ENCODE measurements around the gene PLK3. TPM values are rescaled to one million over a fixed set of nuclear protein-coding genes. Genes with fewer than 3 reads are reported as not detected.

The PLK3 gene
- total and polyA plus RNA-seq, 2 donors (not counting 3 experiments of a cell fraction or from before 2014, with no cell fraction given) = 55.0 to 66.7 TPM

DNA sequence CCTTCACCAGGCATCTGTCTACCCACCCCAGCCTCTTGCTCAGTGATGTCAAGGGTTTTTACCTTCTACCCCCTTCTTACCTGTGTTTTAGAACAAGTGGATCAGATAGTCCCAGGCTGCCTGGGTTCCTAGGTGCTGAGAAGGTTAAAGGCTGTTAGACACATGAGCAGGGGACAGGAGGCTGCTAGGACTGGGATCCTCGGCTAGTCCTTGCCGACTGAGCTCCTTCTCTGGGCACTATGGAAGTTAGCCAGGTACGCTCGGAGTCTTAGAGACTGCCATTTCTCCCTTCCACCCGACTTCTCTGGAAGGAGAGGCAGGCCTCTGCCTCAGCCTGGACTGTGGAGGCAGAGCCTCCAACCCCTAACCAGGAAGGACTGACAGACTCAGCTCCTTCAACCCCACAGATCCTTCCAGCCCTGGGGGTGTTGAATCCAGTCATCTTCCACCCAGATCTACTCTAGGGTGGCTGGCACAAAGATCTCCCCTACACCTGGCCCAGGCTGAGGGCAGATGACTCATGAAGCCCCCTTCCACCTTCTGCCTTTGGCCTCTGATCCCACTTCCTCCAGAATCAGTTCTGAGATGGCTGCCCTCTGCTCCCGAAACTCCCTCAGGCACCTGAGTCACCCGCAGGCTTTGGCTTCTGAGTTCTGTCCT is 6.7 kb downstream of the PLK3 start, which contains the start of gene DYNLT4:
DYNLT4 (minus strand) TSS at position 648 of the 660 bp plus-strand sequence. CDS start 683 bp downstream, outside the sequence.
- BruUV-seq (replicated peaks) = TSS peak; percentile 42
- H3K4me3 ChIP-seq (replicated peaks in 1 of 3; ENCODE audit: insufficient read depth in 1 of 3, low read depth in 1 of 3, low read length in 3 of 3) = peak within 1 kb of the TSS in 2 of 3 experiments; percentile 6 to 25
- FAIRE-seq = no peak

More for the DNA sequence above, 6.7 kb downstream of the PLK3 start, which contains the start of gene DYNLT4:
- DNase-seq (ENCODE audit: low read depth, low spot score) = no peak
- ChIA-PET CTCF (interaction anchor here (2.2 kb wide), 1 partner anchor 20 kb away, joined by 8 read pairs; no protein-coding TSS in a partner anchor), POLR2A (interaction anchor here (3.1 to 4.3 kb wide), 2 partner anchors 13 to 32 kb away, joined by 13 to 97 read pairs; partner anchors contain the start of gene RPS8)
- peaks cover 72% of the 10 kb centered on the region for H3K4me1 ChIP-seq (ENCODE audit: control insufficient read depth, extremely low read depth, insufficient read depth, low read length)
- H4K20me1 ChIP-seq (replicated peaks; ENCODE audit: control insufficient read depth, extremely low read depth, insufficient read depth, low read length) = no peaks in the 10 kb centered on the region
- H3K36me3 ChIP-seq (ENCODE audit: control insufficient read depth in 2 of 2, extremely low read depth in 1 of 2, insufficient read depth in 2 of 2, low read length in 2 of 2) = peaks cover 4 to 32% of the 10 kb centered on the region in 2 experiments
- no peaks in the 10 kb centered on the region for H3K27me3 ChIP-seq (ENCODE audit: control insufficient read depth in 2 of 2, insufficient read depth in 2 of 2, low read length in 2 of 2)
- H2AFZ ChIP-seq (ENCODE audit: low read depth, low read length) = no peak within 1 kb of the TSS
- intact Hi-C loops (cut with micrococcal nuclease) (loop anchor here (1.0 to 10.0 kb wide), 3 partner anchors 12 to 878 kb away; partner anchors contain the start of genes GPBP1L1, RNU5D-1 and TMEM69), dilution Hi-C loops (cut with MboI; ENCODE audit: extremely low pct_ligation_motif_present, low sequenced_read_pairs) (no loop called here)
- TF ChIP-seq FOS (IDR thresholded peaks at IDR 0.05; ENCODE audit: borderline replicate concordance, insufficient read depth, low read length) (peak; percentile 68), JUN (IDR thresholded peaks at IDR 0.05; ENCODE audit: borderline replicate concordance, insufficient read depth, insufficient read length, low read depth) (peak; percentile 70), EZH2 (IDR thresholded peaks at IDR 0.05; ENCODE audit: borderline replicate concordance, low read depth, low read length, severe bottlenecking) (no peak), POLR2A (IDR thresholded peaks at IDR 0.05; ENCODE audit: low read depth, low read length) (no peak)
- TF ChIP-seq, protein P1, sequence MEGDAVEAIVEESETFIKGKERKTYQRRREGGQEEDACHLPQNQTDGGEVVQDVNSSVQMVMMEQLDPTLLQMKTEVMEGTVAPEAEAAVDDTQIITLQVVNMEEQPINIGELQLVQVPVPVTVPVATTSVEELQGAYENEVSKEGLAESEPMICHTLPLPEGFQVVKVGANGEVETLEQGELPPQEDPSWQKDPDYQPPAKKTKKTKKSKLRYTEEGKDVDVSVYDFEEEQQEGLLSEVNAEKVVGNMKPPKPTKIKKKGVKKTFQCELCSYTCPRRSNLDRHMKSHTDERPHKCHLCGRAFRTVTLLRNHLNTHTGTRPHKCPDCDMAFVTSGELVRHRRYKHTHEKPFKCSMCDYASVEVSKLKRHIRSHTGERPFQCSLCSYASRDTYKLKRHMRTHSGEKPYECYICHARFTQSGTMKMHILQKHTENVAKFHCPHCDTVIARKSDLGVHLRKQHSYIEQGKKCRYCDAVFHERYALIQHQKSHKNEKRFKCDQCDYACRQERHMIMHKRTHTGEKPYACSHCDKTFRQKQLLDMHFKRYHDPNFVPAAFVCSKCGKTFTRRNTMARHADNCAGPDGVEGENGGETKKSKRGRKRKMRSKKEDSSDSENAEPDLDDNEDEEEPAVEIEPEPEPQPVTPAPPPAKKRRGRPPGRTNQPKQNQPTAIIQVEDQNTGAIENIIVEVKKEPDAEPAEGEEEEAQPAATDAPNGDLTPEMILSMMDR (IDR thresholded peaks at IDR 0.05; ENCODE audit: extremely low read depth in 1 of 2, insufficient read depth in 1 of 2, low read depth in 1 of 2, low read length in 2 of 2) = no peak
- H3K79me2 ChIP-seq (ENCODE audit: control insufficient read depth, insufficient read depth, low read length) = peaks cover 55% of the 10 kb centered on the region
- peak within 1 kb of the TSS; percentile 71 for H3K4me2 ChIP-seq (ENCODE audit: insufficient read depth, low read length)
- peak within 1 kb of the TSS; percentile 99 for H3K9ac ChIP-seq (replicated peaks; ENCODE audit: extremely low read depth, insufficient read depth, low read length)
- H3K9me3 ChIP-seq (replicated peaks; ENCODE audit: control insufficient read depth, insufficient read depth, low read length) = no peaks in the 10 kb centered on the region
- H3K9me1 ChIP-seq (replicated peaks; ENCODE audit: control insufficient read depth, extremely low read depth, insufficient read depth, low read length) = no peaks in the 10 kb centered on the region
- peak within 1 kb of the TSS; percentile 100 for H3K27ac ChIP-seq (ENCODE audit: insufficient read depth, low read depth, low read length)
